ENCODE measurements around the gene TSPO. TPM values are rescaled to one million over a fixed set of nuclear protein-coding genes. Genes with fewer than 3 reads are reported as not detected.

The TSPO gene
- total and polyA plus RNA-seq, 2 of the 13 experiments (the other 11 are each of a cell fraction or from before 2014, with no cell fraction given): 0.46 to 1.4 TPM

- peak; percentile 61 for TF ChIP-seq TARDBP (CRISPR knock-in tag; IDR thresholded peaks at IDR 0.05)
- TF ChIP-seq RERE (CRISPR knock-in tag; IDR thresholded peaks at IDR 0.05; ENCODE audit: low read depth): 0 out of 2 replicates have a peak, but pooled peaks have one; percentile 46
- TF ChIP-seq FOSL2 (CRISPR knock-in tag; IDR thresholded peaks at IDR 0.05): peak; percentile 99
- TF ChIP-seq ZNF768 (CRISPR knock-in tag; IDR thresholded peaks at IDR 0.05): 0 out of 2 replicates have a peak, but pooled peaks have one; percentile 25
- TF ChIP-seq FOXK1 (CRISPR knock-in tag; IDR thresholded peaks at IDR 0.05; ENCODE audit: borderline replicate concordance, low read depth): peak; percentile 33; the same call in 1 of the 2 replicates
- peak; percentile 20; the same call in 1 of the 2 replicates for TF ChIP-seq MED1 (CRISPR knock-in tag; IDR thresholded peaks at IDR 0.05)
- 0 out of 2 replicates have a peak, but pooled peaks have one; percentile 48 for TF ChIP-seq ARNT2 (CRISPR knock-in tag; IDR thresholded peaks at IDR 0.05; ENCODE audit: low read depth)
- TF ChIP-seq EP300 (IDR thresholded peaks at IDR 0.05; ENCODE audit: low read depth in 2 of 2, low read length in 2 of 2): peak in 1 of 2 experiments; percentile 42; a peak in 2 of 4 replicates
- peak; percentile 79 for TF ChIP-seq EP300 (CRISPR knock-in tag; IDR thresholded peaks at IDR 0.05; ENCODE audit: borderline replicate concordance)
- TF ChIP-seq KLF16 (CRISPR knock-in tag; IDR thresholded peaks at IDR 0.05): 0 out of 4 replicates have a peak, but pooled peaks of 1 of the 2 experiments have one; percentile 48
- peak; percentile 16 to 70; a peak in 2 of 4 replicates for TF ChIP-seq NR2F1 (CRISPR knock-in tag; IDR thresholded peaks at IDR 0.05)
- peak; percentile 48; the same call in 1 of the 2 replicates for TF ChIP-seq ELF3 (CRISPR knock-in tag; IDR thresholded peaks at IDR 0.05)
- 0 out of 2 replicates have a peak, but pooled peaks have one; percentile 13 for TF ChIP-seq SIX4 (CRISPR knock-in tag; IDR thresholded peaks at IDR 0.05)
- peak; percentile 97 for TF ChIP-seq MAFF (IDR thresholded peaks at IDR 0.05; ENCODE audit: low read depth, low read length)
- TF ChIP-seq USF2 (IDR thresholded peaks at IDR 0.05; ENCODE audit: low read depth, low read length): peak; percentile 92
- TF ChIP-seq USF2 (CRISPR knock-in tag; IDR thresholded peaks at IDR 0.05; ENCODE audit: borderline replicate concordance): peak; percentile 91; the same call in 1 of the 2 replicates
- 0 out of 2 replicates have a peak, but pooled peaks have one; percentile 41 for TF ChIP-seq THRA (CRISPR knock-in tag; IDR thresholded peaks at IDR 0.05; ENCODE audit: borderline replicate concordance)
These were observed 47.2 kb upstream of the TSPO start (continued) for GRCh38 chr22:43104056-43104625.

Data from HepG2 (cell line).